NT2/D1 (cell line): ENCODE measurements around the gene FAM50B.

ENCODE experiments used
- YY1 ChIP-seq: IDR thresholded peaks from 2 replicates; pipeline ENCODE4 v1.6.1; 2011; ENCODE audit not compliant: insufficient read length, insufficient read depth
- ZNF274 ChIP-seq: IDR thresholded peaks from 2 replicates; pipeline ENCODE4 v1.6.1; 2011; ENCODE audit warnings: mild to moderate bottlenecking, low read depth, low read length

- TF ChIP-seq ZNF274 (no peak), YY1 (no peak)
Observed at GRCh38 chr6:3843379-3844096, 5.6 kb upstream of the FAM50B start.
